Cerebellar nuclear complex (tissue), 1 donor: Measurements from ENCODE around the gene KCNQ1.

Experiments
- DNase-seq, 2 experiments: peaks; one replicate each; lab custom pipeline; 2025; lab: John Stamatoyannopoulos, UW

The KCNQ1 gene

DNA sequence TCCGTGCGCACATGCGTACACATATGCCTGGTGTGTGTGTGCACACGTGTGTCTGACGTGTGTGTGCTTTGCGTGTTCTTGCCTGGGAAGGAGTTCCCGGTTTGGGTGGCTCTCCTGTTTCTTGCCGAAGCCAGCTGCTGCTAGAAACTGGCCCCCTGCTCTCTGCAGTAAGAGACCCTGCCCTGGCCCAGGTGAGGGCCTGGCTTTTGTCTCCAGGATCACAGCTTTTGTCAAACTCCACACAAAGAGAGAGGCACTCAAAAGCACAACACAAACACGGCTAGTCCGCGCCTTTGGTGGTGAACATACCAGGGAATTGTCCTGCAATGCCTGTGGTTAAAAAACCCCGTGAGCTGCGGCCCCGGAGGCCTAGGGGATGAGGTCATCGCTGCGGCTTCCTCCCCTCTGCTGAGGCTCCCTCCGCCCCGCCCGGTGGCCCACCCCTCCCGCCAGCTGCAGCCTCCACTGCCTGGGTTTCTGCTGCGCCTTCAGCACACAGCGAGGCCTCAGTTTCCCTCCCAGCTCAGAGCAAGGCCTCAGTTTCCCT is 88.9 kb downstream of the KCNQ1 start:
- no peak for DNase-seq

- no peak for DNase-seq
Observed at GRCh38 chr11:2534134-2534956, 89.5 kb downstream of the KCNQ1 start.

- no peak for DNase-seq
Observed at GRCh38 chr11:2534957-2535672, 90.3 kb downstream of the KCNQ1 start.

DNA sequence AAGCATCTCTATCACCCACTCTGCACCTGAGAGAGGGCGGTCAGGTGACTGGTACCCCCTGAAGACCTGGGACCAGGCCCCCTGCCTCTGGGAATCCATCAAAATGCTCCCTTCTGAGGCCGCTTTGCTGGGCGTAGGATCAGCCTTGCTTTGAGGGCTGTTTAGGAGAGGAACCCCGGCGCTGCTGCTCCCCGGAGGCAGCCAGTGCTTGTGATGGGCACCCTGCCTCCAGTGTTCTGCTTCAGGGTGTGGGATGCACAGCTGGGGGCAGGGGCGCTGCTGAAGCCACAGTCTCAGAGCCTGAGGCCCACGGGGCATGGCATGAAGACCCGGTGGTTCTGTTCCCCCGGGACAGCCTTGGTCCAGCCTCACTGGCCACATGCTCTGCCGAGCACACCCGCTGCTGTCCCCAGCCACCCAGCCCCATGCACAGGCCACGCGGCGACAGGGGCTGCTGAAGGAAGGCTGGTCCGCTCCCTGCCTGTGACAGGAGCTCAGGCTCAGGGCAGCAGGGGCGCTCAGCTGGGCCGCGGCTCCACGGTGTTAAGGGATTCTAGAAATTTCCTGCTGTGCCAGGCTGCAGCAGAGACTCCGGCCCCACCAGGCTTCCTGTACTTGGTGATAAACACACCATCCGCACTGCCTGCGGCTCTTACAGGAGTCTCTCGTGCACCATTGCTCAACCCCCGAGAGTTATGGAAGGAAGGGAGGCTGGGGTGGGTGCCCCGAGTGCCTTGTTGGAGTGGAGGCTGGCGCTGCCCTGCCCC is 91.0 kb downstream of the KCNQ1 start:
- no peak for DNase-seq

DNA sequence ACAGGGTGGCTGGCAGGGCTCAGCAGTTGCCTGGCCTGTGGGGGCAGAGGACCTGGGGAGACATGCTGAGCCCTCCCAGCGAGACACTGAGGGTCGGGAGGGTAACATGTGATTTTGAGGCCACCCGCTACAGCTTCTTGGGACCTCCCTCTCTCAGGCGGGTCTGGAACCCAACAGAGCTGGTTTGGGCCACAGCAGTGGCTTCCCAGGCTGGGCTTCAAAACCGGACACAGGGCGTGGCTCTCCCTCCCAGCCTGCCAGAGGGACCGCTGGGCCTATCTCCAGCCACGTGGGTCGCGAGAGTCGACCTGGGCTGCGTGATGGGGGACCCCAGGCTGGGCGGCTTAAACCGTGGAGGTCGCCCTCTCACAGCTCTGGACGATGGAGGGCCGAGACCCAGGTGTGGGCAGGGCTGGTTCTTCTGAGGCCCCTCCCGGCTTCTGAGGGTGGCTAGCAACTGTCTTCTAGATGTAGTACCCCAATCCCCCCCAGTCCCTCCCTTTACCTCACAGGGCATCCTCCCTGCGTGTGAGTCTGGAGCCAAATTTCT is 91.7 kb downstream of the KCNQ1 start:
- DNase-seq, result no peak

GRCh38 chr11:2537010-2537705 is 92.3 kb downstream of the KCNQ1 start:
- DNase-seq, result no peak

GRCh38 chr11:2537896-2538724 is 93.3 kb downstream of the KCNQ1 start:
- no peak for DNase-seq

DNA sequence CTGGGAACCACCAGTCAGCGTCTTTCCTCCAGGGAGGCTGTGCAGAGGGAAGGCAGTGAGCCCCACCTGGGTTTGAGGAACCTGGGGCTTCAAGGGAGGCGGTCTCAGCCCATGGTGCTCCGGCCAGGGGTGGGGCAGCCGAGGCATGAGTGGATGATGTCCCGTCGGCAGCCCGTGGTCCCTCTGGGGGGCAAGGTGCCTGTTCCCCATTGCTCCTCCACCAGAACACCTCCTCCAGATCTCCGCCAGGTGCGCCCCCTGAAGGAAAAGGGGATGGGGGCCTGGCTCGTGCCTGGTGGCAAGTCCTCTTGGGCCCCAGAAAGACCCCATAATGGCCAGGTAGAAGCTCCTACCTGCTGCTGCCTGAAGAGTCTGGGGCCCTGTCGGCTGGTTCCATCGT is 94.1 kb downstream of the KCNQ1 start:
- no peak for DNase-seq

GRCh38 chr11:2539371-2540222 is 94.8 kb downstream of the KCNQ1 start:
- no peak for DNase-seq

DNA sequence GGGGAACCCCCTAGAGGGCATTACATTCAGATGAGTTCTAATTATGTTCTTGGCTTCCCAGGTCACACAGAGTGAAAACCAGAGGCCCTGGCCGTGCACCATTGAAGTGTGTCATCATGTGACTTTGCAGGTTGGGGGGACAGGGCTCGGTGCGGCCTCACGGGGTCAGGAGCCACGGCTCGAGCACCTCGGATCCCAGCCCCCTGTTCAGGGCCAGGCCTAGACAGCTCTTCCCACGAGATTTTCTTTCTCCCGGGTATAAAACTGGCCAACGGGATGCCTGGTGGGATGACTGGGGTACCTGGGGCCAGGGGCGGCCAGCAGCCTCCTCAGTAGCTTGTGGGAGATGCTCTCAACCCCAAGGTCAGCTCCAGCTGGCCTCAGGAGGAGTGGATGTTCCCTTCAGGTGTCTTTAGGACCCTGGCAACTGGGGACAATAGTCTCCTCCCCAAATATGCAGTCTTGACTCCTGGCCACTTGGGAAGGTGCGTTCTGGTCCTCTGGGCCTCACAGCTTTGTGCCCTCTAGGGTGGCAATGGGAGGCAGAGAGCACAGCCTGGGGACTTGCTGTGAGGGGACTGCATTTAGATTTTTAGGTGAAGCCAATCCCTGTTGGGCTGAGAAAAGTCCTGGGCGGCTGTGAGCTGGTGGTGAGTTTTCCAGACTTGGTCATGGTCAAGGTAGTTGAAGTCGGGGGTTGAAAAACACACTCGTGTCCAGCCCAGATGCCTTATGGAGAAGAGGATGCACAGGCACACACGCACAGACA is 95.6 kb downstream of the KCNQ1 start:
- DNase-seq, result no peak

DNA sequence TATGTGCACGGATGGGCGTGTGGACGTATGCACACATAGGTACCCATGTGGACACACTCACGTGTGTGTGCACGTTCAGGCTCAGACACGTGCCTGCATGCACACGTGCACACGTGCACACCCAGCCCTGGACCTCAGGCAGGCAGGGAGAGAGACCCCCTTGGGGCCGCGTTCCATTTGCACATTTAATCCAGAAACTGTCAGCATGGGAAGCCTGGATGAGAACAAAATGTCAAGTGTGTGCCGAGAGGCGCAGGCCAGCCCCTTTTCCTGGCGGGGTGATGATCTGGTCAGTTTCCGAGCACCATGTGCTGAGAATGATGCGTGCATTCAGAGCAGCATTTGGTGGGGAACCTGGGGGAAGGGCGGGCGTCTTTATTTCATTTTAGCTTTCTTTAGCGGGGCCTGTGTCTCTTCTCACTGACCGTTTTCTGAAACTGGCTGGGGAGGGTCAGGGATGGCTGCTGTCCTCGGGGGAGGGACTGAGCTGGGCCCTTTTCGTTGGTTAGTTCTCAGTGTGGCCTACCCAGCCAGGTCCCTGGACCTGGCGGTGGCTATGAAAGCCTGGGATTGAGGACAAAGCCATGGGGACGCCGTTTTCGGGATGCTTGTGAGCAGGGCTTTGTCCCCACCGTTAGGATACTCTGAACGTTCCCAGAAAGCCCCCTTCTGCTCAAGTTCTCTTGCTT is 96.3 kb downstream of the KCNQ1 start:
- DNase-seq, result no peak

DNA sequence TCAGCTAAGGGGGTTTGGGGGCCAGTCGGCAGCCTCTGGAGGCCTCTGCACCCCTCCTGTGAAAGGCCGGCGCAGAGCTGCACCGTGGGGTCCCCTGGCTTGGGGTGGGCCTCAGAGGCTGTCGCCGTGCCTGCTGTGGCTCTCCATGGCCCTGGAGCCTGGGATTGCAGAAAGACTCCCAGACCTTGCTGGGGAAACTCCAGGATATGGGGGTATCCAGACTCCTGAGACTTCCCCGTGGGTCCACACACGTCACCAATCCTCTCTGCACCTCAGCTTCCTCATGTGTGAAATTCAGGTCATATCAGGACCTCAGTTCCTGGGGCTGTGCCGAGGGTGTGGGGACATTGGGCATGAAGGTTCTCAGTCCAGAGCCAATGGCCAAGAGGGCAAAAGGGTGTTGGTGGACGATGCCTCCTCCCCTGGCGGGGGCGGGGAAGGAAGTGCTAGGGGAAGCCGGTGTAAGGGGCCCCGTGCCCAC is 97.1 kb downstream of the KCNQ1 start:
- no peak for DNase-seq

DNA sequence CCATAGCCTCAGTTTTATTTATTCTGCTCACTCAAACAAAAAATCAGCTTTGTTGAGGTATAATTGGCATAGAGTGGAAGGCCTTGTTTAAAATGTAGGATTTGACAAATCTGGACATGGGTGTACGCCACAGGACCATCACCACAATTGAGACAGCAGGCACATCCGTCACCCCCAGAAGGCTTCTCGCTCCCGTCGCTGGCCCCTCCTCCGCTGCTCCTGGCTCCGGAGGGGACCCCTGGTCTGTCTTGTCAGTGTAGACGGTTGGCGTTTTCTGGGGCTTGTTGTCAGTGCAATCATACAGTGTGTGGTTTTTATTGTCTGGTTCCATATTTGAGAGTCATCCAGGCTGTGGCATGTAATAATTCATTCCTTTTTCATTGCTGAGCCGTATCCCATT is 97.6 kb downstream of the KCNQ1 start:
- DNase-seq, result no peak

- no peak for DNase-seq
Observed at GRCh38 chr11:2547806-2548205, 103.0 kb downstream of the KCNQ1 start.

DNA sequence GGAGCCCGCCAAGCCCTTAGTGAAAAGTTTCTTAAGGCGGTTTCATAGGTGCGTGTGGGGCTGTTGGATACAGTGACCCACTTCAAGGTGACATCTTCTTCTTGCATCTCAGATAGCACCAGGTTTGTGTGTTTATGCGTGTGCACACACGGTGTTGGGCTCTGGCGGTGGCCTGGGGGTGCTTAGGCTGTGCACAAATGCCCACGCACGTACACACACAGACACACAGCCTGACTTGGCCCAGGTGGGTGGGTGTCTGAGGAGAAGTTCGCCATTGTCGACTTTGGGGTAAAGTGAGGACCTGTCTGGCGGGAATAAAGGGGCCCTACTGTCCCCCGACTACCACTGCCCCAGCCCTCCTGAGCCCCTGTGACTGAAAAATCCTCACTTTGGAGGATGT is 103.8 kb downstream of the KCNQ1 start:
- no peak for DNase-seq

- no peak for DNase-seq
Observed at GRCh38 chr11:2549080-2549479, 104.3 kb downstream of the KCNQ1 start.

- no peak for DNase-seq
Observed at GRCh38 chr11:2549491-2549875, 104.7 kb downstream of the KCNQ1 start.
